NT2/D1 (cell line): ENCODE results near the gene BRIP1.

ENCODE experiments used
- SUZ12 ChIP-seq: IDR thresholded peaks from 2 replicates; pipeline ENCODE4 v1.6.1; 2011; ENCODE audit not compliant: insufficient read length, insufficient read depth; ENCODE audit errors: extremely low read depth
- YY1 ChIP-seq: IDR thresholded peaks from 2 replicates; pipeline ENCODE4 v1.6.1; 2011; ENCODE audit not compliant: insufficient read length, insufficient read depth
- ZNF274 ChIP-seq: IDR thresholded peaks from 2 replicates; pipeline ENCODE4 v1.6.1; 2011; ENCODE audit warnings: mild to moderate bottlenecking, low read depth, low read length

DNA sequence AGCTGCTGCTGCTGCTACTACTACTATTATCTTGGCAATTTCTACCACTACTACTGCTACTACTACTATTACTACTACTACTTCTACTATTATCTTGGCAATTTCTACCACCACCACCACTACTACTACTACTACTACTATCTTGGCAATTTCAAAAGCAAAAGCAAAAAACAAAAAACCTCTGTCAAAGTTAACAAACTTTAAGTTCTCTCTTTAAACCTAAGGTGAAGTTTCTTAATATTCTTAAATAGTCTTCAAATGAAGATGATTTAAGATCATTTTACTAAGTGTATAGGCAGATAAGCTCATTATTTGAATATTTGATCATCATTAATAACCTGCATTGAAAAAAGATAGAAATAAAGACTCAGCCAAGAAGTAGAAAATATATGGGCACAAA, 118.5 kb downstream of the BRIP1 start:
- TF ChIP-seq YY1, result no peak
- no peak for TF ChIP-seq SUZ12
- TF ChIP-seq ZNF274, result no peak
